Central memory CD8-positive, alpha-beta T cell (primary cell): ENCODE measurements around the gene TMEM209.
"Not testable (repeated sequence)": the region's sequence is repeated elsewhere in the genome, so short reads cannot be mapped to it uniquely, and the experiment has no call there.

ENCODE experiments used
- ATAC-seq: fragments of 150-1000 bp; cut with Tn5 transposase; replicated peaks from 2 replicates; pipeline ENCODE4 v1.10.0; 2022; ENCODE audit warnings: mild to moderate bottlenecking, moderate FRiP score, moderate number of reproducible peaks; ENCODE audit not compliant: poor library complexity, severe bottlenecking; ENCODE audit errors: extremely low read depth
- DNase-seq, 2 donors: peaks; one replicate each; pipeline ENCODE4 v3.0.0; 2021; ENCODE audit warnings: low spot score in 2 of 2
- H3K27ac Mint-ChIP-seq: one replicate; pipeline ENCODE4 v1.8.0; 2022; ENCODE audit warnings: low read depth, mild to moderate bottlenecking, moderate library complexity, mixed read lengths
- H3K27me3 Mint-ChIP-seq: one replicate; pipeline ENCODE4 v1.8.0; 2022; ENCODE audit warnings: mixed read lengths
- H3K36me3 Mint-ChIP-seq: one replicate; pipeline ENCODE4 v1.8.0; 2022; ENCODE audit warnings: mild to moderate bottlenecking, moderate library complexity, mixed read lengths; ENCODE audit not compliant: insufficient read depth
- H3K4me1 Mint-ChIP-seq: one replicate; pipeline ENCODE4 v1.8.0; 2022; ENCODE audit warnings: mixed read lengths
- H3K4me3 Mint-ChIP-seq: one replicate; pipeline ENCODE4 v1.8.0; 2022; ENCODE audit warnings: mild to moderate bottlenecking, moderate library complexity, mixed read lengths
- H3K9me3 Mint-ChIP-seq: one replicate; pipeline ENCODE4 v1.8.0; 2022; ENCODE audit warnings: mixed read lengths

TMEM209 gene

GRCh38 chr7:130135208-130136205 is 69.7 kb downstream of the TMEM209 start:
- ATAC-seq (no peak), DNase-seq (no peak)
- Mint-ChIP-seq H3K27ac (no peak overlapping the region), H3K36me3 (peaks cover 22% of the 10 kb centered on the region), H3K9me3 (no peaks in the 10 kb centered on the region), H3K4me3 (no peak overlapping the region), H3K27me3 (no peaks in the 10 kb centered on the region), H3K4me1 (peaks cover 13% of the 10 kb centered on the region)

GRCh38 chr7:130134726-130135125 is 70.5 kb downstream of the TMEM209 start:
- Mint-ChIP-seq H3K4me1 (peaks cover 13% of the 10 kb centered on the region), H3K36me3 (peaks cover 26% of the 10 kb centered on the region), H3K27me3 (no peaks in the 10 kb centered on the region), H3K27ac (no peak overlapping the region), H3K9me3 (no peaks in the 10 kb centered on the region), H3K4me3 (no peak overlapping the region)
- DNase-seq (no peak), ATAC-seq (no peak)

- H3K9me3 Mint-ChIP-seq = no peaks in the 10 kb centered on the region
- DNase-seq (no peak), ATAC-seq (no peak)
- no peak overlapping the region for H3K4me3 Mint-ChIP-seq
- no peaks in the 10 kb centered on the region for H3K27me3 Mint-ChIP-seq
- peaks cover 29% of the 10 kb centered on the region for H3K36me3 Mint-ChIP-seq
- H3K4me1 Mint-ChIP-seq = peaks cover 13% of the 10 kb centered on the region
- no peak overlapping the region for H3K27ac Mint-ChIP-seq
Measured at GRCh38 chr7:130134106-130134636, 71.0 kb downstream of the TMEM209 start.

- H3K27me3 Mint-ChIP-seq = no peaks in the 10 kb centered on the region
- DNase-seq (no peak), ATAC-seq (no peak)
- H3K27ac Mint-ChIP-seq = no peak overlapping the region
- H3K4me1 Mint-ChIP-seq = peaks cover 13% of the 10 kb centered on the region
- H3K4me3 Mint-ChIP-seq = no peak overlapping the region
- H3K36me3 Mint-ChIP-seq = peaks cover 31% of the 10 kb centered on the region
- H3K9me3 Mint-ChIP-seq = no peaks in the 10 kb centered on the region
Measured at GRCh38 chr7:130133029-130133782, 72.0 kb downstream of the TMEM209 start.

GRCh38 chr7:130131964-130132875 is 73.0 kb downstream of the TMEM209 start:
- Mint-ChIP-seq H3K36me3 (peaks cover 37% of the 10 kb centered on the region), H3K27ac (no peak overlapping the region), H3K4me1 (peaks cover 13% of the 10 kb centered on the region), H3K9me3 (no peaks in the 10 kb centered on the region), H3K27me3 (no peaks in the 10 kb centered on the region), H3K4me3 (no peak overlapping the region)
- ATAC-seq = no peak
- DNase-seq = no peak

GRCh38 chr7:130131191-130131834 is 73.9 kb downstream of the TMEM209 start:
- Mint-ChIP-seq H3K4me1 (peaks cover 9% of the 10 kb centered on the region), H3K36me3 (peaks cover 40% of the 10 kb centered on the region), H3K27me3 (no peaks in the 10 kb centered on the region), H3K4me3 (no peak overlapping the region), H3K27ac (no peak overlapping the region), H3K9me3 (no peaks in the 10 kb centered on the region)
- DNase-seq (no peak), ATAC-seq (no peak)

- Mint-ChIP-seq H3K27ac (no peak overlapping the region), H3K9me3 (no peaks in the 10 kb centered on the region), H3K4me1 (no peaks in the 10 kb centered on the region), H3K4me3 (no peak overlapping the region), H3K36me3 (peaks cover 40% of the 10 kb centered on the region), H3K27me3 (no peaks in the 10 kb centered on the region)
- DNase-seq = no peak
- no peak for ATAC-seq
Measured at GRCh38 chr7:130129011-130129411, 76.2 kb downstream of the TMEM209 start.

GRCh38 chr7:130127821-130128317 is 77.3 kb downstream of the TMEM209 start:
- Mint-ChIP-seq H3K36me3 (peaks cover 43% of the 10 kb centered on the region), H3K4me3 (no peak overlapping the region), H3K27ac (no peak overlapping the region), H3K9me3 (no peaks in the 10 kb centered on the region), H3K27me3 (no peaks in the 10 kb centered on the region), H3K4me1 (no peaks in the 10 kb centered on the region)
- DNase-seq = no peak
- no peak for ATAC-seq

GRCh38 chr7:130127404-130127803 is 77.8 kb downstream of the TMEM209 start:
- ATAC-seq = no peak
- Mint-ChIP-seq H3K9me3 (no peaks in the 10 kb centered on the region), H3K36me3 (peaks cover 47% of the 10 kb centered on the region), H3K4me1 (no peaks in the 10 kb centered on the region), H3K4me3 (no peak overlapping the region), H3K27me3 (no peaks in the 10 kb centered on the region), H3K27ac (no peak overlapping the region)
- no peak for DNase-seq

- H3K4me1 Mint-ChIP-seq, H3K27ac Mint-ChIP-seq, DNase-seq, H3K9me3 Mint-ChIP-seq, H3K4me3 Mint-ChIP-seq, ATAC-seq, H3K27me3 Mint-ChIP-seq: not testable (repeated sequence)
- H3K36me3 Mint-ChIP-seq = peaks cover 50% of the 10 kb centered on the region
Measured at GRCh38 chr7:130126840-130127239, 78.4 kb downstream of the TMEM209 start.

GRCh38 chr7:130124711-130125110 is 80.5 kb downstream of the TMEM209 start:
- Mint-ChIP-seq H3K9me3 (no peaks in the 10 kb centered on the region), H3K4me1 (no peaks in the 10 kb centered on the region), H3K36me3 (peaks cover 45% of the 10 kb centered on the region), H3K27me3 (no peaks in the 10 kb centered on the region), H3K27ac (no peak overlapping the region), H3K4me3 (no peak overlapping the region)
- DNase-seq = no peak
- no peak for ATAC-seq
